BJ (cell line): Measurements from ENCODE around the gene AGK. TPM values are rescaled to one million over a fixed set of nuclear protein-coding genes. Genes with fewer than 3 reads are reported as not detected.
"Not testable (repeated sequence)": the region's sequence is repeated elsewhere in the genome, so short reads cannot be mapped to it uniquely, and the experiment has no call there.

Experiments
- CTCF ChIA-PET: fragments of 350-600 bp; formaldehyde crosslinking; extraction: SDS; loops from one replicate; lab custom pipeline; 2021; ENCODE audit warnings: antibody characterized with exemption, inconsistent platforms; lab: Yijun Ruan, JAX
- POLR2A ChIA-PET: fragments of 300-600 bp; sonication (Branson Sonifier 250); formaldehyde crosslinking; extraction: SDS; loops from one replicate; lab custom pipeline; 2021; ENCODE audit warnings: antibody characterized with exemption; lab: Charles Lee
- DNase-seq: peaks from one replicate; pipeline ENCODE4 v3.0.0-alpha.2; 2011; ENCODE audit warnings: low read depth
- H3K27me3 ChIP-seq: 2 replicates; pipeline ENCODE4 v1.6.0; 2011; ENCODE audit warnings: low read length; ENCODE audit not compliant: control insufficient read depth, insufficient read depth
- H3K36me3 ChIP-seq: 2 replicates; pipeline ENCODE4 v1.5.1; 2011; ENCODE audit warnings: low read length; ENCODE audit not compliant: control insufficient read depth, insufficient read depth
- H3K4me3 ChIP-seq: 2 replicates; pipeline ENCODE4 v1.5.1; 2011; ENCODE audit warnings: low read depth, mild to moderate bottlenecking, control low read depth, low read length
- CTCF ChIP-seq: IDR thresholded peaks from 2 replicates; pipeline ENCODE4 v1.5.1; 2011; ENCODE audit warnings: low read depth, mild to moderate bottlenecking, control low read depth, inconsistent platforms, low read length, moderate library complexity; ENCODE audit not compliant: insufficient read depth
- polyA plus RNA-seq: library from polyadenylated mRNA; depleted of rRNA; stranded (reverse); fragments of >200 nt; gene quantifications from 2 replicates; pipeline ENCODE4 v1.2.3, GENCODE V29; 2011

The AGK gene
- polyA plus RNA-seq, 1 experiment = 30.3 TPM

- no peak overlapping the region for H3K4me3 ChIP-seq
- no peak for TF ChIP-seq CTCF
- ChIA-PET CTCF (interaction anchor here (0.8 to 1.9 kb wide), 2 partner anchors 10 to 14 kb away, joined by 3 to 6 read pairs; no protein-coding TSS in a partner anchor), POLR2A (no interaction called here)
- peaks cover 2% of the 10 kb centered on the region; the same call in 1 of the 2 replicates for H3K36me3 ChIP-seq
- H3K27me3 ChIP-seq = no peaks in the 10 kb centered on the region
- no peak for DNase-seq
Measured at GRCh38 chr7:141640239-141640840, 89.1 kb downstream of the AGK start.

GRCh38 chr7:141641876-141642275 is 90.7 kb downstream of the AGK start:
- H3K4me3 ChIP-seq = no peak overlapping the region
- H3K27me3 ChIP-seq = no peaks in the 10 kb centered on the region
- TF ChIP-seq CTCF = no peak
- ChIA-PET POLR2A (no interaction called here), CTCF (interaction anchor here (0.8 to 1.9 kb wide), 4 partner anchors 8 to 34 kb away, joined by 3 to 7 read pairs (median 4); no protein-coding TSS in a partner anchor)
- H3K36me3 ChIP-seq = peaks cover 2% of the 10 kb centered on the region
- DNase-seq = no peak

- no peak overlapping the region for H3K4me3 ChIP-seq
- H3K36me3 ChIP-seq = peaks cover 2% of the 10 kb centered on the region
- ChIA-PET POLR2A (no interaction called here), CTCF (no interaction called here)
- DNase-seq = no peak
- no peaks in the 10 kb centered on the region for H3K27me3 ChIP-seq
- TF ChIP-seq CTCF = no peak
Measured at GRCh38 chr7:141645188-141645587, 94.0 kb downstream of the AGK start.

- no peak for TF ChIP-seq CTCF
- H3K27me3 ChIP-seq = no peaks in the 10 kb centered on the region
- CTCF ChIA-PET = interaction anchor here (0.7 to 1.9 kb wide), 4 partner anchors 8 to 139 kb away, joined by 3 to 6 read pairs (median 3); no protein-coding TSS in a partner anchor
- POLR2A ChIA-PET = interaction anchor here (0.7 kb wide), 1 partner anchor 45 kb away, joined by 7 read pairs; no protein-coding TSS in a partner anchor
- no peak for DNase-seq
- no peak overlapping the region for H3K4me3 ChIP-seq
- H3K36me3 ChIP-seq = no peaks in the 10 kb centered on the region; the same call in 1 of the 2 replicates
Measured at GRCh38 chr7:141646826-141647480, 95.7 kb downstream of the AGK start.

GRCh38 chr7:141647701-141648100 is 96.5 kb downstream of the AGK start:
- DNase-seq, POLR2A ChIA-PET, H3K27me3 ChIP-seq, H3K4me3 ChIP-seq, CTCF ChIA-PET, H3K36me3 ChIP-seq: not testable (repeated sequence)
